Measurements from ENCODE around the gene ZFHX2.

Gene ZFHX2

GRCh38 chr14:23521785-23522640, 29.6 kb downstream of the ZFHX2 start:
- H3K4me3 ChIP-seq (ENCODE audit: low read depth, low read length) = no peak overlapping the region
- no peak for DNase-seq (ENCODE audit: low read depth)
- TF ChIP-seq CTCF (IDR thresholded peaks at IDR 0.05; ENCODE audit: low read depth, low read length, missing control alignments) = no peak

- no peak overlapping the region for H3K4me3 ChIP-seq (ENCODE audit: low read depth, low read length)
- no peak for DNase-seq (ENCODE audit: low read depth)
- TF ChIP-seq CTCF (IDR thresholded peaks at IDR 0.05; ENCODE audit: low read depth, low read length, missing control alignments) = no peak
These were observed 30.5 kb downstream of the ZFHX2 start for GRCh38 chr14:23520899-23521533.

- no peak overlapping the region for H3K4me3 ChIP-seq (ENCODE audit: low read depth, low read length)
- no peak for DNase-seq (ENCODE audit: low read depth)
- no peak for TF ChIP-seq CTCF (IDR thresholded peaks at IDR 0.05; ENCODE audit: low read depth, low read length, missing control alignments)
These were observed 32.9 kb downstream of the ZFHX2 start for GRCh38 chr14:23518709-23519108.

- no peak for TF ChIP-seq CTCF (IDR thresholded peaks at IDR 0.05; ENCODE audit: low read depth, low read length, missing control alignments)
- DNase-seq (ENCODE audit: low read depth) = no peak
- H3K4me3 ChIP-seq (ENCODE audit: low read depth, low read length) = no peak overlapping the region
These were observed 33.8 kb downstream of the ZFHX2 start for GRCh38 chr14:23517650-23518326.

- H3K4me3 ChIP-seq (ENCODE audit: low read depth, low read length) = no peak overlapping the region
- no peak for DNase-seq (ENCODE audit: low read depth)
- no peak for TF ChIP-seq CTCF (IDR thresholded peaks at IDR 0.05; ENCODE audit: low read depth, low read length, missing control alignments)
These were observed 37.0 kb downstream of the ZFHX2 start for GRCh38 chr14:23514644-23514957.

GRCh38 chr14:23513818-23514643, 37.5 kb downstream of the ZFHX2 start:
- no peak for DNase-seq (ENCODE audit: low read depth)
- H3K4me3 ChIP-seq (ENCODE audit: low read depth, low read length) = no peak overlapping the region
- no peak for TF ChIP-seq CTCF (IDR thresholded peaks at IDR 0.05; ENCODE audit: low read depth, low read length, missing control alignments)
